ENCODE results near the gene UBE2E2.

UBE2E2 gene

GRCh38 chr3:23430781-23431398, 227.8 kb downstream of the UBE2E2 start:
- H3K9me3 ChIP-seq, result no peaks in the 10 kb centered on the region
- no peak for DNase-seq (ENCODE audit: low spot score in 2 of 2)
- in situ Hi-C loops (cut with MboI; ENCODE audit: low sequenced_read_pairs), result no loop called here
- no peaks in the 10 kb centered on the region for H3K36me3 ChIP-seq (replicated peaks)
- H3K27me3 ChIP-seq (ENCODE audit: low read depth), result no peaks in the 10 kb centered on the region
- no peak overlapping the region for H3K4me3 ChIP-seq
- H3K4me1 ChIP-seq, result no peaks in the 10 kb centered on the region

- Histone ChIP-seq H3K27me3 (ENCODE audit: low read depth) (no peaks in the 10 kb centered on the region), H3K36me3 (replicated peaks) (no peaks in the 10 kb centered on the region), H3K4me1 (no peaks in the 10 kb centered on the region), H3K9me3 (no peaks in the 10 kb centered on the region), H3K4me3 (no peak overlapping the region)
- no peak for DNase-seq (ENCODE audit: low spot score in 2 of 2)
- in situ Hi-C loops (cut with MboI; ENCODE audit: low sequenced_read_pairs), result no loop called here
Observed at GRCh38 chr3:23431764-23432163, 228.6 kb downstream of the UBE2E2 start.

GRCh38 chr3:23435318-23435717, 232.2 kb downstream of the UBE2E2 start:
- Histone ChIP-seq H3K27me3 (ENCODE audit: low read depth) (no peaks in the 10 kb centered on the region), H3K9me3 (no peaks in the 10 kb centered on the region), H3K4me1 (no peaks in the 10 kb centered on the region), H3K36me3 (replicated peaks) (no peaks in the 10 kb centered on the region), H3K4me3 (no peak overlapping the region)
- DNase-seq (ENCODE audit: low spot score in 2 of 2), result no peak
- in situ Hi-C loops (cut with MboI; ENCODE audit: low sequenced_read_pairs), result no loop called here

GRCh38 chr3:23435904-23436303, 232.8 kb downstream of the UBE2E2 start:
- Histone ChIP-seq H3K27me3 (ENCODE audit: low read depth) (no peaks in the 10 kb centered on the region), H3K9me3 (no peaks in the 10 kb centered on the region), H3K36me3 (replicated peaks) (no peaks in the 10 kb centered on the region), H3K4me1 (no peaks in the 10 kb centered on the region), H3K4me3 (no peak overlapping the region)
- in situ Hi-C loops (cut with MboI; ENCODE audit: low sequenced_read_pairs), result no loop called here
- no peak for DNase-seq (ENCODE audit: low spot score in 2 of 2)

- in situ Hi-C loops (cut with MboI; ENCODE audit: low sequenced_read_pairs), result no loop called here
- no peaks in the 10 kb centered on the region for H3K9me3 ChIP-seq
- no peaks in the 10 kb centered on the region for H3K36me3 ChIP-seq (replicated peaks)
- H3K4me1 ChIP-seq, result peaks cover 12% of the 10 kb centered on the region
- no peaks in the 10 kb centered on the region for H3K27me3 ChIP-seq (ENCODE audit: low read depth)
- no peak for DNase-seq (ENCODE audit: low spot score in 2 of 2)
- H3K4me3 ChIP-seq, result no peak overlapping the region
Observed at GRCh38 chr3:23437484-23438145, 234.5 kb downstream of the UBE2E2 start.

- H3K9me3 ChIP-seq, result no peaks in the 10 kb centered on the region
- no peaks in the 10 kb centered on the region for H3K27me3 ChIP-seq (ENCODE audit: low read depth)
- no peak overlapping the region for H3K4me3 ChIP-seq
- no peak for DNase-seq (ENCODE audit: low spot score in 2 of 2)
- H3K36me3 ChIP-seq (replicated peaks), result no peaks in the 10 kb centered on the region
- H3K4me1 ChIP-seq, result peaks cover 14% of the 10 kb centered on the region
- in situ Hi-C loops (cut with MboI; ENCODE audit: low sequenced_read_pairs), result no loop called here
Observed at GRCh38 chr3:23438657-23439056, 235.5 kb downstream of the UBE2E2 start.

GRCh38 chr3:23439080-23439479, 236.0 kb downstream of the UBE2E2 start:
- Histone ChIP-seq H3K4me1 (peaks cover 14% of the 10 kb centered on the region), H3K36me3 (replicated peaks) (no peaks in the 10 kb centered on the region), H3K27me3 (ENCODE audit: low read depth) (no peaks in the 10 kb centered on the region), H3K4me3 (no peak overlapping the region), H3K9me3 (no peaks in the 10 kb centered on the region)
- in situ Hi-C loops (cut with MboI; ENCODE audit: low sequenced_read_pairs), result no loop called here
- no peak for DNase-seq (ENCODE audit: low spot score in 2 of 2)

- H3K27me3 ChIP-seq (ENCODE audit: low read depth), result no peaks in the 10 kb centered on the region
- peaks cover 14% of the 10 kb centered on the region for H3K4me1 ChIP-seq
- no peaks in the 10 kb centered on the region for H3K9me3 ChIP-seq
- H3K4me3 ChIP-seq, result no peak overlapping the region
- H3K36me3 ChIP-seq (replicated peaks), result no peaks in the 10 kb centered on the region
- no peak for DNase-seq (ENCODE audit: low spot score in 2 of 2)
- in situ Hi-C loops (cut with MboI; ENCODE audit: low sequenced_read_pairs), result no loop called here
Observed at GRCh38 chr3:23440416-23441294, 237.5 kb downstream of the UBE2E2 start.

GRCh38 chr3:23442598-23443383, 239.7 kb downstream of the UBE2E2 start:
- Histone ChIP-seq H3K27me3 (ENCODE audit: low read depth) (no peaks in the 10 kb centered on the region), H3K4me3 (no peak overlapping the region), H3K9me3 (no peaks in the 10 kb centered on the region), H3K36me3 (replicated peaks) (no peaks in the 10 kb centered on the region), H3K4me1 (peaks cover 17% of the 10 kb centered on the region)
- in situ Hi-C loops (cut with MboI; ENCODE audit: low sequenced_read_pairs), result no loop called here
- no peak for DNase-seq (ENCODE audit: low spot score in 2 of 2)

GRCh38 chr3:23444386-23444785, 241.3 kb downstream of the UBE2E2 start:
- no peak overlapping the region for H3K4me3 ChIP-seq
- in situ Hi-C loops (cut with MboI; ENCODE audit: low sequenced_read_pairs), result no loop called here
- no peaks in the 10 kb centered on the region for H3K9me3 ChIP-seq
- H3K27me3 ChIP-seq (ENCODE audit: low read depth), result no peaks in the 10 kb centered on the region
- H3K36me3 ChIP-seq (replicated peaks), result no peaks in the 10 kb centered on the region
- DNase-seq (ENCODE audit: low spot score in 2 of 2), result no peak
- H3K4me1 ChIP-seq, result peaks cover 25% of the 10 kb centered on the region

- no peaks in the 10 kb centered on the region for H3K36me3 ChIP-seq (replicated peaks)
- no peaks in the 10 kb centered on the region for H3K27me3 ChIP-seq (ENCODE audit: low read depth)
- H3K9me3 ChIP-seq, result no peaks in the 10 kb centered on the region
- in situ Hi-C loops (cut with MboI; ENCODE audit: low sequenced_read_pairs), result no loop called here
- H3K4me3 ChIP-seq, result no peak overlapping the region
- no peak for DNase-seq (ENCODE audit: low spot score in 2 of 2)
- H3K4me1 ChIP-seq, result peaks cover 25% of the 10 kb centered on the region
Observed at GRCh38 chr3:23446301-23446700, 243.2 kb downstream of the UBE2E2 start.

- no peak for DNase-seq (ENCODE audit: low spot score in 2 of 2)
- in situ Hi-C loops (cut with MboI; ENCODE audit: low sequenced_read_pairs), result no loop called here
- Histone ChIP-seq H3K4me3 (no peak overlapping the region), H3K36me3 (replicated peaks) (no peaks in the 10 kb centered on the region), H3K9me3 (no peaks in the 10 kb centered on the region), H3K4me1 (peaks cover 11% of the 10 kb centered on the region), H3K27me3 (ENCODE audit: low read depth) (no peaks in the 10 kb centered on the region)
Observed at GRCh38 chr3:23448998-23449537, 245.9 kb downstream of the UBE2E2 start.

GRCh38 chr3:23450051-23450450, 246.9 kb downstream of the UBE2E2 start:
- no peaks in the 10 kb centered on the region for H3K36me3 ChIP-seq (replicated peaks)
- DNase-seq (ENCODE audit: low spot score in 2 of 2), result no peak
- in situ Hi-C loops (cut with MboI; ENCODE audit: low sequenced_read_pairs), result no loop called here
- H3K4me3 ChIP-seq, result no peak overlapping the region
- no peaks in the 10 kb centered on the region for H3K9me3 ChIP-seq
- H3K4me1 ChIP-seq, result peaks cover 11% of the 10 kb centered on the region
- no peaks in the 10 kb centered on the region for H3K27me3 ChIP-seq (ENCODE audit: low read depth)

Measured in HAP-1 (cell line).